HepG2 (cell line): ENCODE results near the gene ICAM3. TPM values are rescaled to one million over a fixed set of nuclear protein-coding genes. Genes with fewer than 3 reads are reported as not detected.

ENCODE experiments used
- ATAC-seq: fragments of 200-7000 bp; cut with Tn5 transposase; 3 replicates; pipeline ENCODE4 v1.9.1; 2020; ENCODE audit warnings: mild to moderate bottlenecking, moderate library complexity
- BruUV-seq: library from RNA; stranded (reverse); fragments of 400-500 nt; replicated peaks from 2 replicates; lab custom pipeline; 2021; lab: Mats Ljungman, UMichigan
- CTCF ChIA-PET: fragments of 300-600 bp; formaldehyde crosslinking; extraction: SDS; loops from one replicate; lab custom pipeline; 2021; ENCODE audit warnings: low total read pairs, inconsistent platforms, low intra/inter-chr PET ratio; lab: Yijun Ruan, JAX
- POLR2A ChIA-PET: fragments of 350-600 bp; sonication (Branson Sonifier 250); formaldehyde crosslinking; loops from one replicate; lab custom pipeline; 2020; ENCODE audit warnings: antibody characterized with exemption, inconsistent platforms; lab: Yijun Ruan, JAX
- DNase-seq: peaks from one replicate; pipeline ENCODE4 v3.0.0-alpha.2; 2015; ENCODE audit warnings: low spot score
- FAIRE-seq: peaks from 3 replicates; lab custom pipeline; 2011; peaks lifted over from hg19 to GRCh38; lab: Jason Lieb, UNC
- H2AFZ ChIP-seq: one replicate; pipeline ENCODE4 v1.6.1; 2011; ENCODE audit warnings: low read length, inconsistent platforms
- H3K27ac ChIP-seq: fragments of 300-600 bp; 3 replicates; pipeline ENCODE4 v1.8.0; 2011; ENCODE audit warnings: mixed run types, mild to moderate bottlenecking, mixed read lengths, low read length, inconsistent platforms; ENCODE audit not compliant: insufficient read depth; ENCODE audit errors: extremely low read length
- H3K27me3 ChIP-seq, 2 experiments: fragments of 200-600 bp in 1 of 2; 2 replicates in 1 of 2; 3 replicates in 1 of 2; pipeline versions ENCODE4 v1.6.0 to v1.8.0; 2011; ENCODE audit warnings: low read length in 2 of 2, mild to moderate bottlenecking in 2 of 2, moderate library complexity in 2 of 2, inconsistent platforms in 1 of 2; ENCODE audit not compliant: insufficient read depth in 2 of 2, control insufficient read depth in 1 of 2
- H3K36me3 ChIP-seq, 2 experiments: fragments of 200-600 bp in 1 of 2; replicated peaks in 1 of 2; 2 replicates in 1 of 2; 3 replicates in 1 of 2; pipeline versions ENCODE4 v1.5.1 to v1.8.0; 2011; ENCODE audit warnings: low read length in 2 of 2, inconsistent platforms in 1 of 2; ENCODE audit not compliant: insufficient read depth in 2 of 2, control insufficient read depth in 1 of 2
- H3K4me1 ChIP-seq: 2 replicates; pipeline ENCODE4 v1.5.1; 2012; ENCODE audit warnings: low read length, inconsistent platforms; ENCODE audit not compliant: insufficient read depth
- H3K4me2 ChIP-seq: 2 replicates; pipeline ENCODE4 v1.6.0; 2011; ENCODE audit warnings: low read depth, low read length, inconsistent platforms
- H3K4me3 ChIP-seq, 3 experiments: fragments of 200-600 bp in 1 of 3; sonication (generic), shearing (Covaris generic) in 1 of 3; replicated peaks in 1 of 3; 2 replicates each; pipeline ENCODE4 v1.5.1; 2011 to 2016; ENCODE audit warnings: low read length in 3 of 3, inconsistent platforms in 2 of 3, low read depth in 2 of 3, mild to moderate bottlenecking in 2 of 3, control low read depth in 1 of 3, mixed read lengths in 1 of 3; ENCODE audit not compliant: insufficient read depth in 1 of 3
- H3K79me2 ChIP-seq: one replicate; pipeline ENCODE4 v1.6.1; 2011; ENCODE audit warnings: low read length, inconsistent platforms; ENCODE audit not compliant: insufficient read depth
- H3K9ac ChIP-seq: 2 replicates; pipeline ENCODE4 v1.6.0; 2011; ENCODE audit warnings: mild to moderate bottlenecking, low read depth, low read length, inconsistent platforms; ENCODE audit not compliant: insufficient read depth
- H3K9me3 ChIP-seq: 2 replicates; pipeline ENCODE4 v1.5.1; 2012; ENCODE audit warnings: mild to moderate bottlenecking, low read length
- H4K20me1 ChIP-seq: 2 replicates; pipeline ENCODE4 v1.6.0; 2011; ENCODE audit warnings: inconsistent platforms, mild to moderate bottlenecking, low read length, moderate library complexity; ENCODE audit not compliant: insufficient read depth
- KDM2A ChIP-seq: sonication (generic); formaldehyde crosslinking; IDR thresholded peaks from 2 replicates; pipeline ENCODE4 v1.4.0; 2020; ENCODE audit warnings: low read depth, missing genetic modification reagents, borderline replicate concordance
- MBD4 ChIP-seq: IDR thresholded peaks from 2 replicates; pipeline ENCODE4 v1.6.1; 2012; ENCODE audit warnings: low read length, inconsistent platforms, borderline replicate concordance
- MTF1 ChIP-seq: sonication (generic); formaldehyde crosslinking; IDR thresholded peaks from 2 replicates; pipeline ENCODE4 v1.5.0; 2020; ENCODE audit warnings: missing genetic modification reagents
- NR3C1 ChIP-seq: sonication (generic); formaldehyde crosslinking; IDR thresholded peaks from 2 replicates; pipeline ENCODE4 v1.4.0; 2020; ENCODE audit warnings: missing genetic modification reagents
- RAD21 ChIP-seq: fragments of 450-650 bp; formaldehyde crosslinking; IDR thresholded peaks from 2 replicates; pipeline ENCODE4 v1.5.0; 2020; ENCODE audit warnings: mild to moderate bottlenecking
- RBM39 ChIP-seq: fragments of 200-400 bp; formaldehyde crosslinking; IDR thresholded peaks from one replicate; pipeline ENCODE4 v1.6.1; 2018; ENCODE audit warnings: antibody characterized with exemption, mild to moderate bottlenecking, low read depth, low read length; ENCODE audit not compliant: poor library complexity, severe bottlenecking
- SETDB1 ChIP-seq: sonication (generic); formaldehyde crosslinking; IDR thresholded peaks from 2 replicates; pipeline ENCODE4 v1.5.1; 2020; ENCODE audit warnings: missing genetic modification reagents, mild to moderate bottlenecking, borderline replicate concordance
- ZFYVE20 ChIP-seq: sonication (generic); formaldehyde crosslinking; IDR thresholded peaks from 2 replicates; pipeline ENCODE4 v1.8.0; 2023; ENCODE audit warnings: low read depth, mild to moderate bottlenecking, moderate library complexity, missing genetic modification reagents, borderline replicate concordance
- ZMYM4 ChIP-seq: sonication (generic); formaldehyde crosslinking; IDR thresholded peaks from 2 replicates; pipeline ENCODE4 v1.8.1; 2023; ENCODE audit warnings: mild to moderate bottlenecking, missing genetic modification reagents
- ZNF225 ChIP-seq: sonication (generic); formaldehyde crosslinking; IDR thresholded peaks from 2 replicates; pipeline ENCODE4 v1.4.0; 2020; ENCODE audit warnings: mild to moderate bottlenecking, missing genetic modification reagents
- ZNF556 ChIP-seq: sonication (generic); formaldehyde crosslinking; IDR thresholded peaks from 2 replicates; pipeline ENCODE4 v1.4.0; 2020; ENCODE audit warnings: mild to moderate bottlenecking, missing genetic modification reagents, borderline replicate concordance
- ZNF672 ChIP-seq: sonication (generic); formaldehyde crosslinking; IDR thresholded peaks from 2 replicates; pipeline ENCODE4 v1.8.1; 2022; ENCODE audit warnings: missing genetic modification reagents
- WGBS: methylation state at CpG from one replicate; pipeline ENCODE4 v1.1.6; 2017; ENCODE audit warnings: low lambda C conversion rate; 5-methylcytosine and 5-hydroxymethylcytosine counted together
- in situ Hi-C: cut with HindIII; loops from 2 replicates; pipeline ENCODE4 v1.10.0; 2017; ENCODE audit warnings: low pct_unique_long_range_greater_than_20kb; ENCODE audit not compliant: extremely low pct_ligation_motif_present
- intact Hi-C: fragments of 100-400 bp; cut with micrococcal nuclease; formaldehyde crosslinking; loops from one replicate; pipeline ENCODE4 v1.10.0; 2022; ENCODE audit not compliant: unreplicated experiment
- polyA plus RNA-seq, 8 experiments: library from polyadenylated mRNA; depleted of rRNA in 3 of 8; stranded (reverse) in 7 of 8; unstranded in 1 of 8; fragments of >200 nt; fragmentation: Illumina TruSeq in 4 of 8; extraction: Trizol in 4 of 8; gene quantifications; 2 replicates each; pipeline versions ENCODE4 v1.2.1 to v1.2.3, GENCODE V29; 2011 to 2016; ENCODE audit warnings: low read depth in 4 of 8, missing spikeins in 1 of 8, mixed read lengths in 1 of 8; ENCODE audit not compliant: insufficient read depth in 1 of 8
- total RNA-seq, 5 experiments: library from RNA; depleted of rRNA; stranded (reverse); fragments of >200 nt; fragmentation: Illumina TruSeq; extraction: Trizol; gene quantifications; 2 replicates each; pipeline ENCODE4 v1.2.3, GENCODE V29; 2016; ENCODE audit warnings: low read depth in 1 of 5
- TF ChIP-seq, protein P1 (sequence below): sonication (generic); formaldehyde crosslinking; IDR thresholded peaks from 2 replicates; pipeline ENCODE4 v1.5.0; 2020; ENCODE audit warnings: mild to moderate bottlenecking, missing genetic modification reagents
- TF ChIP-seq, protein P2 (sequence below): sonication (generic); formaldehyde crosslinking; IDR thresholded peaks from 2 replicates; pipeline ENCODE4 v1.8.1; 2023; ENCODE audit warnings: missing genetic modification reagents, inconsistent platforms, borderline replicate concordance
- TF ChIP-seq, protein P3 (sequence below): IDR thresholded peaks from 2 replicates; pipeline ENCODE4 v1.6.1; 2016; ENCODE audit warnings: control low read depth

ICAM3 gene
- total and polyA plus RNA-seq, 2 of the 13 experiments (the other 11 are each of a cell fraction or from before 2014, with no cell fraction given): 14.1 to 21.0 TPM

DNA sequence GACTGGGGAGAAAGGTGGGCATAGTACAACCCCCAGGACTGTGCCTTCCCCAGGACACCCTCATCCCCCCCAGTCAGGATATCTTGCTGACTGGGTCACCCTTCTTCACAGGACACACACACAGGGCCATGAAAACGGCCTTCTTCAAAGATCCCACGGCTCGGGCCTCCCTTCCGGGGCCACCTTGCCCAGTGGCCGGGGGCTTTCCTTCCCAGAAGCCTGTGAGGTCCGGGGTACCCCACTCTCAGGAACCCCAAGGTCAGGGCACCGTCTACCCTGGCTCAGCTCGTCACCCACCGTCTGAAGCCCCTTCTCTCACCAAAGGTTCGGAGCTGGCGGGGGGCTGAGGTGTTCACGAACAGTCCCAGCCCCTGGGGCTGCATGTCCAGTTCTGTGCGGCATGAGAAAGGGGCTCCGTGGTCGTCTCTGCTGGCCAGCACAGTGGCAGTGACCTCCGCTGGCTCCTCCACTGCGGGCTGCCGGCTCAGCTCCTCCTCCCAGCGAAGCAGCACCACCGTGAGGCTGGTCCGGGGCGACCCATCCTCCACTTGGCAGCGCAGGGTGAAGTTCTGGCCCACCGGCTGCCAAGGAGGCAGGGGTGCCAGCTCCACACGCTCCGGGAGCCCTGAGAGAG lies 4.0 kb downstream of the ICAM3 start (continued):
- TF ChIP-seq, protein P1, sequence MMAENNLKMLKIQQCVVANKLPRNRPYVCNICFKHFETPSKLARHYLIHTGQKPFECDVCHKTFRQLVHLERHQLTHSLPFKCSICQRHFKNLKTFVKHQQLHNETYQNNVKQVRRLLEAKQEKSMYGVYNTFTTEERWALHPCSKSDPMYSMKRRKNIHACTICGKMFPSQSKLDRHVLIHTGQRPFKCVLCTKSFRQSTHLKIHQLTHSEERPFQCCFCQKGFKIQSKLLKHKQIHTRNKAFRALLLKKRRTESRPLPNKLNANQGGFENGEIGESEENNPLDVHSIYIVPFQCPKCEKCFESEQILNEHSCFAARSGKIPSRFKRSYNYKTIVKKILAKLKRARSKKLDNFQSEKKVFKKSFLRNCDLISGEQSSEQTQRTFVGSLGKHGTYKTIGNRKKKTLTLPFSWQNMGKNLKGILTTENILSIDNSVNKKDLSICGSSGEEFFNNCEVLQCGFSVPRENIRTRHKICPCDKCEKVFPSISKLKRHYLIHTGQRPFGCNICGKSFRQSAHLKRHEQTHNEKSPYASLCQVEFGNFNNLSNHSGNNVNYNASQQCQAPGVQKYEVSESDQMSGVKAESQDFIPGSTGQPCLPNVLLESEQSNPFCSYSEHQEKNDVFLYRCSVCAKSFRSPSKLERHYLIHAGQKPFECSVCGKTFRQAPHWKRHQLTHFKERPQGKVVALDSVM: peak; percentile 47; the same call in 1 of the 2 replicates
- TF ChIP-seq ZNF672: 0 out of 2 replicates have a peak, but pooled peaks have one; percentile 46
- no peak for TF ChIP-seq NR3C1 (CRISPR knock-in tag)
- TF ChIP-seq ZNF225 (CRISPR knock-in tag): 0 out of 2 replicates have a peak, but pooled peaks have one; percentile 15
- no peak for TF ChIP-seq RBM39
- TF ChIP-seq MTF1: no peak
- TF ChIP-seq RAD21 (CRISPR knock-in tag): peak; percentile 48; the same call in 1 of the 2 replicates

DNA sequence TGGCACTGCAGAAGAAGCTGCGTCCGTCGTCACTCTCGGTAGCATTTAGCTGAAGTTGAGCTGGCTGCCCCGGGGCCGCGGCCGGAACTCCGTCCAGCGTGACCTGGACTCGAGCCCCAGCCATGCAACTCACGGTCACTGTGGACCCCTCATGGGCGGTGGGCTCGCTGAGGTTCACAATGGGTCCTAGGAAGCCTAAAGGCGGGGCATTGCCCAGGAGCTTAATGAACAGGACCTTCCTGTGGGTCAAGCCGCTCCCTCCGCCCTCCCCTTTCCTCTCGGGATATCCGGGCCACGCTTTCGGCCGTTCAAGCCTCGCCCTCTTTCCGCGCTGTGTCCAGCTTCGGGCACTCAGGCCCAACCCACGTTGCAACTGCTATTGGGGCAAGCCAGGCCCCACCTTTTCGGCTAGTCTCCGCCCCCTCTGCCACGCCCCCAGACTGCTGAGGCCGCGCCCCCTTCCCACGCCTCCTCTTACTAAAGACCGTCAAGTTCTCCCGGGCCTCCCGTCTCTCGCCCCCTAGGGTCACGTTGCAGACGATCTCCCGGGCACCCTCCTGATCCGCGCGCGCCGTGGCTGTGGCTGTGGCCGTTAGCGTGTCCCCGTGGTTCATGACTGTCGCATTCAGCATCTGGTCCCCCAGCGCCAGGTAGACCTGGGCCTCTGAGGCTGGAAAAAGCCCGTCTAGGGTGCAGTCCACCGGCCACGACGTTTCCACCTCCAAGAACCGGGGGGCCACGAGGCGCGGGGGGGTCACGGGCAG lies 4.7 kb downstream of the ICAM3 start:
- Histone ChIP-seq H3K9ac (peak overlapping the region; percentile 81), H3K79me2 (peaks cover 37% of the 10 kb centered on the region), H3K4me3 (peak overlapping the region; percentile 77 to 89 (median 86)), H3K27ac (peak overlapping the region; percentile 95), H3K36me3 (peaks cover 6 to 12% of the 10 kb centered on the region in 2 experiments), H4K20me1 (peaks cover 12% of the 10 kb centered on the region; the same call in 1 of the 2 replicates), H3K9me3 (no peaks in the 10 kb centered on the region), H2AFZ (no peak overlapping the region), H3K27me3 (peaks cover 0 to 3% of the 10 kb centered on the region in 2 experiments; a peak in 2 of 5 replicates), H3K4me2 (peak overlapping the region; percentile 98), H3K4me1 (peaks cover 53% of the 10 kb centered on the region)
- in situ Hi-C loops (loop anchor here (5.0 kb wide), 1 partner anchor 48 kb away; the partner anchor contains the start of gene TYK2), intact Hi-C loops (loop anchor here (2.0 to 5.0 kb wide), 2 partner anchors 53 to 66 kb away; no protein-coding TSS in a partner anchor)
- ChIA-PET POLR2A (interaction anchor here (0.6 to 6.9 kb wide), 18 partner anchors 10 to 501 kb away, joined by 3 to 79 read pairs (median 5); partner anchors contain the start of genes CDC37, FDX2, ICAM1 and ICAM4), CTCF (interaction anchor here (0.8 kb wide), 1 partner anchor 54 kb away, joined by 3 read pairs; no protein-coding TSS in a partner anchor)
- peak; percentile 77 for ATAC-seq
- no TSS peak for BruUV-seq
- peak; percentile 46 for FAIRE-seq
- 2% methylated on average over 41 of the region's 59 CpGs for WGBS
- DNase-seq: peak; percentile 93
- no peak for TF ChIP-seq SETDB1 (CRISPR knock-in tag)
- TF ChIP-seq MBD4: no peak
- no peak for TF ChIP-seq ZNF556 (CRISPR knock-in tag)
- peak; percentile 50; the same call in 1 of the 2 replicates for TF ChIP-seq ZMYM4 (CRISPR knock-in tag)
- TF ChIP-seq, protein P2, sequence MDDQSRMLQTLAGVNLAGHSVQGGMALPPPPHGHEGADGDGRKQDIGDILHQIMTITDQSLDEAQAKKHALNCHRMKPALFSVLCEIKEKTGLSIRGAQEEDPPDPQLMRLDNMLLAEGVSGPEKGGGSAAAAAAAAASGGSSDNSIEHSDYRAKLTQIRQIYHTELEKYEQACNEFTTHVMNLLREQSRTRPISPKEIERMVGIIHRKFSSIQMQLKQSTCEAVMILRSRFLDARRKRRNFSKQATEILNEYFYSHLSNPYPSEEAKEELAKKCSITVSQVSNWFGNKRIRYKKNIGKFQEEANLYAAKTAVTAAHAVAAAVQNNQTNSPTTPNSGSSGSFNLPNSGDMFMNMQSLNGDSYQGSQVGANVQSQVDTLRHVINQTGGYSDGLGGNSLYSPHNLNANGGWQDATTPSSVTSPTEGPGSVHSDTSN: no peak
- no peak for TF ChIP-seq ZFYVE20 (CRISPR knock-in tag)
- TF ChIP-seq, protein P3, sequence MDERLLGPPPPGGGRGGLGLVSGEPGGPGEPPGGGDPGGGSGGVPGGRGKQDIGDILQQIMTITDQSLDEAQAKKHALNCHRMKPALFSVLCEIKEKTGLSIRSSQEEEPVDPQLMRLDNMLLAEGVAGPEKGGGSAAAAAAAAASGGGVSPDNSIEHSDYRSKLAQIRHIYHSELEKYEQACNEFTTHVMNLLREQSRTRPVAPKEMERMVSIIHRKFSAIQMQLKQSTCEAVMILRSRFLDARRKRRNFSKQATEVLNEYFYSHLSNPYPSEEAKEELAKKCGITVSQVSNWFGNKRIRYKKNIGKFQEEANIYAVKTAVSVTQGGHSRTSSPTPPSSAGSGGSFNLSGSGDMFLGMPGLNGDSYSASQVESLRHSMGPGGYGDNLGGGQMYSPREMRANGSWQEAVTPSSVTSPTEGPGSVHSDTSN (CRISPR knock-in tag): no peak
- peak; percentile 61 for TF ChIP-seq KDM2A (CRISPR knock-in tag)
